ENCODE measurements around the gene MTMR10.

The MTMR10 gene

DNA sequence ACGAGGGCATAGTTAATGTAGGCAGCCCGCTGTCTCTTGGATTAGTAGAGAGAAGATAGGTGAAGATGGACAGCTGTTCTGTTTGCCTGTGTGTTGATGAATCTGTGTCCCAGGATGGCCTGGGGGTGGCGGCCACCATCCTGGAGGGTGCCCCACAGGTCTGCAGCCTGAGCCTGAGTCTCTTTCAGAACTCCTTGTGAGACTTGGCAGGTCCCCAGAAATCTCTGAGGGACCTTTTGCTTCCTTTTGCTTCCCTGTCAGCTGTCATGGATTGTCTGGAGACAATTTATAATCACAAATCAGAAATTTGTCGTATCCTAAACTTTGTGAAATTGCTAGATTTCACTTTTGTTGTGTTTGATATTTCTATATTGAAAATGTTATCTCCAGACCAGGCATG, 70.3 kb downstream of the MTMR10 start:
- DNase-seq (ENCODE audit: low spot score) = no peak

DNA sequence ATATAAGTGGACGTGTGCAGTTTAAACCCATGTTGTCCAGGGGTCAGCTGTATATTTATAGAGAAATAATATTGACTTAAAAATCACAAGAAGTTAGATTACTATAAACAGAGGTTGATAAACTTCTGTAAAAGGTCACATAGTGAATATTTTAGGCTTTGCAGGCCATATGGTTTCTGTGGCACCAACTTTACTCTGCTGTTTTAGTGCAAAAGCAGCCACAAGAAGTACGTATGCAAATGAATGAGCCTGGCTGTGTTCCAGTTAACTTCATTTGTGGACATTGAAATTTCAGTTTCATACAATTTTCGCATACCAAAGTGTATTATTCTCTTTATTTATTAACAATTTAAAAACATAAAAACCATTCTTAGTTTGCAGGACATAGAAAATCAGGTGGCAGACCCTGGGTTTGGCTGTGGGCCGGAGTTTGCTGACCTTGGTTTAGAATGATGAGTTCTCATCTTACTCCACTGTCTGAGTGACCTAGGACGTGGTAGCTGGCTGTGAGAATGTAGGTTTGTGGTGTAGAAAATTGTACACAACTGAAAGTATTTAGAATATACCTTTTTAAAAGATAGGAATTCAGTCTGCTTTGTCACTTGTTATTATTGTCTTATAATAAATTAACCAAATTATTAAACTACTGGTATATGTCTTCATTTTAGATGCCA, 71.4 kb downstream of the MTMR10 start:
- DNase-seq (ENCODE audit: low spot score) = no peak

DNA sequence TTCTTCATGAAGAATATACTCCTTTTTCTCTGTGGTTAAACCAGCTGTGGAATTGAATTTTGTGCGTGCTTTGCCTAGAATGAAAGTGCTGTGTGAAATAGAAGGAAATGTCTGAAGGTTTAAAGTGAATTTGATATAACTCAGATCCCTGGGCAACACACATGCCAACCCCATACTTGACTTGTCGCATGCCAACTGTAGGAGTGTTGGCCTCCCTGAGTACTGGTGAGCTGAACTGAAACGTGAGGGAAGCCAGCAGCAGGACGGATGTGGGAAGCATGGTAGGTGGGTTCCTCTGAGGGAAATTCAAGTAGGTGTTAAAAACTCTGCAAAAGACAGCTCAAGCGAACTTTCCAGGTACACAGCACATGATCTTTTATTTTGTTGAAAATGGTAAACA, 73.1 kb downstream of the MTMR10 start:
- no peak for DNase-seq (ENCODE audit: low spot score)

DNA sequence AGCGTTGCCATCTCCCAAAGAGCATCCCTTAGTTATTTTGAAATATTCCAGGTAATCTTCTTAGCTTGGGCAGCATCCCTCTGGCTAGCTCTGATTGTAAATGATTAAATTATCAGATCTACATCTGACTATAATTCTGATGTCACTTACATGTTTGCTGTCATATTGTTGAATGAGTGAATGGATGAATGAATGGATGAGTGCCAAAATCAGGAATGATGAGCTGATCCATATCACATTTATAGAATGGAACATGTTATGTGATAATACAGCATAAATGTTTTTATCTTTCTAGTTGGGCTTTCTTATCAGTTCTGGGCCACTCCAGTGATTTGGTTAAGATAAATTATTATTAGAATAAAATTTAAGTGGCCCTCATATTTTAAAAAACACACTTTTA, 73.8 kb downstream of the MTMR10 start:
- no peak for DNase-seq (ENCODE audit: low spot score)

DNA sequence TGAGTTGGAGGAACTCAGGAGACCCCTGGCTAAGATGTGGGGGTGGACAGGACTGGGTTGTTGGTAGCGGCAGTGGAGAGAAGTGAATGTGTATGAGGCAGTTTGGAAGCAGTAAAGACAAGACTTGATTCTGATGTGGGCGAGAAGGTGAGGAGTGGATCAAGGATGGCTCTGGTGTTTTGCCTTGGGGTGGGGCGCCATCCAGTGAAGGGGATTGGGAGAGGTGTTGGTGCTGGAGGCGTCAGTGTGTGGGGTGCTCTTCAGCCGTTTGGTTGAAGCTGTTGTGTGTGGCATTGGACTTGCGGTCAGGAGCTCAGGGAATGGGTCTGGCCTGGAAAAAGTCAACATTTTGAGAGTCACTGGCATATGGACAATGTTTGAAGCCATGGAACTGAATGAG, 74.4 kb downstream of the MTMR10 start:
- no peak for DNase-seq (ENCODE audit: low spot score)

DNA sequence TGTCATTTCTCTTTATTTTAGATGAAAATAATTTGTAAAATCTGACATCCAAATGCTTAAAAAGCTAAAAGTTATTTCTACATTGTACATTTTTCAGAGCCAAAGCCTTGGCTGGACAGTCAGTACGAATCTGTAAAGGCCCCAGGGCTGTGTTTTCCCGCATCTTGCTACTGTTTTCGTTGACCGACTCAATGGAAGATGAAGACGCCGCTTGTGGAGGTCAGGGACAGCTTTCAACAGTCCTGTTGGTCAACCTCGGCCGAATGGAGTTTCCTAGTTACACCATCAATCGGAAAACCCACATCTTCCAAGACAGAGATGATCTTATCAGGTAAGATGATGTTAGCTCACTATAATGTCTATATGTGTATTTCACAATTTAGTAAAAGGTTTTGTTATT, 77.7 kb downstream of the MTMR10 start:
- no peak for DNase-seq (ENCODE audit: low spot score)

DNA sequence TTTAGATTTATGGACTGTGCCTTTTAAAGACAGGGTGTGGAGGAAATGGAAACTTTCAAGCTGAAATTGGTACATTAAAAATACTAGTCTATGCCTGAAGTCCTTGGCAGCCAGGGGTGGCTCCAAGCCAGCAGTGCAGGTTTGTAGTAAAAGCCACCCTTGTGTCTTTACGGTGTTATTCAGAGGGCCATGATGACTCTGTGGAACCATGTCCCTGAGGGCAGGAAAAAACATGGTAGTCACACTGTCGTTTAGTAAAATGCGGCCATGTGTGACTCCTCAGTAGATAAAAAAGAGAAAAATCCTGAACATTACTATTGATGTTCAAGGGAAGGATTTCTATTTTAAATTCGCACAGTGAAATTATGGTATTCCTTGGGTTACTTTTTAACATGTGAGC, 85.1 kb downstream of the MTMR10 start:
- DNase-seq (ENCODE audit: low spot score) = no peak

DNA sequence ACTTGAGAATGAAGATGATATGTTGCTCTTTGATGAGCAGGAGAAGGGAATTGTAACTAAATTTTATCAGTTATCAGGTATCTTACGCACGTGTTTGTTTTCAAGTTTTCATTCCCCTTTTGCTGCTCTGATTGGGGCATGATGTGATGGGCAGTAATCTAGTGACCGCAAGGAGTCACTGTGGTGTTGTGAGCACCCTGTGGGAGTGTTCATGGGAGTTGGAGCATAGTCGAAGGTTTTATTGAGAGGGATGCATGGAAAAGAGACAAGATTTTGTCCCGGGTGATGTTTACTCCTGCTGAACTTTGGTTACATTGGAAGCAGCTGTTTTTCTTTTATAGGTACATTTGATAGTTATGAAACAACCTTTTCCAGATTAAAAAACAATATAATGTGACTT, 85.6 kb downstream of the MTMR10 start:
- no peak for DNase-seq (ENCODE audit: low spot score)

DNA sequence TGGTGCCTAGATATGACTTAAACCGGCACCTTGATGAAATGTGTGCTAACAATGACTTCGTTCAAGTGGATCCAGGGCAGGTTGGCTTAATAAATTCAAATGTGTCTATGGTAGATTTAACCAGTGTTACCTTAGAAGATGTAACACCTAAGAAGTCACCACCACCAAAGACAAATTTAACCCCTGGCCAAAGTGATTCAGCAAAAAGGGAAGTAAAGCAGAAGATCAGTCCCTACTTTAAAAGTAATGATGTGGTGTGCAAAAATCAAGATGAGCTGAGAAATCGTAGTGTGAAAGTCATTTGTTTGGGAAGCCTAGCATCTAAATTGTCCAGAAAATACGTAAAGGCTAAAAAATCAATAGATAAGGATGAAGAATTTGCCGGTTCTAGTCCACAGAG, 86.6 kb downstream of the MTMR10 start:
- no peak for DNase-seq (ENCODE audit: low spot score)

DNA sequence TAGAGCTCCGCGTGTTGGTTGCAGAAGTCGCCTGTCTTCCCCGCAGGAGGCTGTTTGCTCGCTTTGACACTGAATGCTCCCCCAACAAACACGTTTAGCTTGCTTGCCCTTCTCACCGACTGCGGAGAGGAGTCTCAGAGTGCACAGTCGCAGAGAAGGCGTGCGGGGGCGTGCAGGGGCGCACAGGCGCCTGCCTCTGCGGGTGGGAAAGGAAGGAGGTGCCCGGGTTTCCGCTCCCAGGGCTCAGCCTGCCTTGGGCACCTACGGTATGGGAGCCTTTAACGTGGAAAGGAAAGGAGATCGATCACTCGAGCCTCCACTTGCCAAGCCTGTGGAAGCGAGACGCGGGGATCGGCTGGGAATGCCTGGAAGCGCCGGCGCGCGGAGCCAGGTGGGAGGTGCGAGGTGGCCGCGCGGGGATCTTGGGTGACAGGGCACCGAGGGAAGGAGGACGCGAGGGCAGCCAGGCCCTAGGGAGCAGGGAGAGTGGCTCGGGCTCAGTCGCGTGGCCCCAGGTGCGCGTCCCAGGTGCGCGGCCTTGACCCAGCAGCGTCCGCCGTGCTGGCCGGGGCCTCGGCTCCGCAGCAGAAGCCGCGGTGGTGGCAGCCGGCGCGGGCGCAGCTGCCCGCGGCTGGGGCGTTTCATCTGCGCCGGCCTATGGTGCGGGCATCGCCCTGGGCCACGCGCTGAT, 87.8 kb downstream of the MTMR10 start, which contains the start of gene FAN1:
Gene FAN1, plus strand, starts transcription at position 419 of the 691 bp plus-strand sequence. CDS start 749 bp downstream, outside the sequence.
- DNase-seq (ENCODE audit: low spot score) = peak; percentile 55

DNA sequence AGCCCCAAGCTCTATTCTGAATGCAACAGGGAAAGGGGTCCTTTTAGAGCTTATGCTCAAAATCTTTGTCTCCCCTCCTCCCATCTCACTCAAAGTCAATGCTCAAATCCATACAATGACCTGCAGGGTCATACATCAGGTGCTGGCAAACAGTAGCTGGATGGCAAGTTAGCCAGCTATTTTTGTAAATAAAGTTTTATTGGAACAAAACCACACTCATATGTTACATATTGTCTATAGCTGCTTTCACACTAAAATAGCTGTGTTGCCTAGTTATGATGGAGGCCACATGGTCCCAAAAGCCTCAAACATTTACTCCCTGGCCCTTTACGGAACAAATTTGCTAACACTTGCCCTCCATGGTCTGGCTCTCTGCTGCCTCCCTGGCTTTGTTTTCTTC, 89.5 kb downstream of the MTMR10 start:
- DNase-seq (ENCODE audit: low spot score) = no peak

DNA sequence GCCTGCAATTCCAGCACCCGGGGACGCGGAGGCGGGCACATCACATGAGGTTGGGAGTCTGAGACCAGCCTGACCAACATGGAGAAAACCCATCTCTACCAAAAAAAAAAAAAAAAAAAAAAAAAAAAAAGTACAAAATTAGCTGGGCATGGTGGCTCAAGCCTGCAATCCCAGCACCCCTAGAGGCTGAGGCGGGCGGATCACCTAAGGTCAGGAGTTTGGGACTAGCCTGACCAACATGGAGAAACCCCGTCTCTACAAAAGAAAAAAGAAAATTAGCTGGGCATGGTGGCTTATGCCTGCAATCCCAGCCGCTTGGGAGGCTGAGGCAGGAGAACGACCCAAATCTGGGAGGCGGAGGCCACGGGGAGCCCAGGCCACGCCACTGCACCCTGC, 95.2 kb downstream of the MTMR10 start:
- DNase-seq (ENCODE audit: low spot score) = no peak

DNA sequence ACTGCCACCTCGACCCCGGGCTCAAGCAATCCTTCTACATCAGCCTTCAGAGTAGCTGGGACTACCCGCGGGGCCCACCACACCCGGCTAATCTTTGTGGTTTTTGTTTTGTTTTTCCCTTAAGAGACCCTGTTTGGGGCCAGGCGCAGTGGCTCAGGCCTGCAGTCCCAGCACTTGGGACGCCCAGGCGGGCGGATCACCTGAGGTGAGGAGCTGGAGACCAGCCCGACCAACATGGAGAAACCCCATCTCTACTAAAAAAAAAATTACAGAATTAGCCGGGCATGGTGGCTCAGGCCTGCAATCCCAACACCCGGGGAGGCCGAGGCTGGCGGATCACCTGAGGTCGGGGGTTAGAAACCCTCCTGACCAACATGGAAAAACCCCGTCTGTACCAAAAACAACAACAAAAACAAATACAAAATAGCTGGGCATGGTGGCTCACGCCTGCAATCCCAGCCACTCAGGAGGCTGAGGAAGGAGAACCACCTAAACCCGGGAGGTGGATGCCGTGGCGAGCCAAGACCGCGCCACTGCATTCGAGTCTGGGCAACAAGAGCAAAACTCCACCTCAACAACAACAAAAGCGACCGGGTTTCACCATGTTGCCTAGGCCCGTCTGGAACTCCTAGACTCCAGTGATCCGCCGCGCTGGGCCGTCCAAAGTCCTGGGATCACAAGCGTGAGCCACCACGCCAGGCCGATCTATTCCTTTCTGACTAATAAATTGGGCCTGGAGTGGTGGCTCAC, 95.8 kb downstream of the MTMR10 start:
- DNase-seq (ENCODE audit: low spot score) = no peak

DNA sequence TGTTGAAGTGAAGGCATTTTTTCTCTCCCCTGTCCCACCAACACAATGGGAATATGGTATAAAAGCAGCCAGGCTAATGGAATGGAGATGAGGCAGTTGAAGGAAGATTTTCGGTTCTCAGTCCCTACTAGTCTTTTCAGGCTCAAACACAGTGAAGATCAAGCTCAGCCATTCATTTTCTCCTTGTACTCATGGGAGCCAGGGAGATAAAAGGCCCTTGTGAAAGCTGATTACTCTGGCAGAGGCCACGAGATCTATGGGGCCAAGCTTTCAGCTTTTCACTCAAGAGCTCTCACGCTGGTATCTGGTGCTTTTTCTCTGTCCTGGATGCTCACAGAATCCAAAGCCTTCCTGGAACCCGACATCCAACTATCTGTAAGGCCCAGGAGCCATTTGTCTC, 102.2 kb downstream of the MTMR10 start:
- no peak for DNase-seq (ENCODE audit: low spot score)
